Retinal pigment epithelial cell (primary cell): ENCODE results near the gene IGF1.

Source experiments
- DNase-seq: peaks from one replicate; pipeline ENCODE4 v3.0.0-alpha.2; 2010; ENCODE audit warnings: low read depth
- H3K4me3 ChIP-seq: 2 replicates; pipeline ENCODE4 v1.5.1; 2011; ENCODE audit warnings: mild to moderate bottlenecking, low read length, control low read depth, moderate library complexity
- TF ChIP-seq, protein P1 (sequence below): conservative IDR thresholded peaks from 2 replicates; pipeline ENCODE4 v1.5.1; 2011; ENCODE audit warnings: low read depth, low read length, control low read depth, inconsistent platforms

Gene IGF1

DNA sequence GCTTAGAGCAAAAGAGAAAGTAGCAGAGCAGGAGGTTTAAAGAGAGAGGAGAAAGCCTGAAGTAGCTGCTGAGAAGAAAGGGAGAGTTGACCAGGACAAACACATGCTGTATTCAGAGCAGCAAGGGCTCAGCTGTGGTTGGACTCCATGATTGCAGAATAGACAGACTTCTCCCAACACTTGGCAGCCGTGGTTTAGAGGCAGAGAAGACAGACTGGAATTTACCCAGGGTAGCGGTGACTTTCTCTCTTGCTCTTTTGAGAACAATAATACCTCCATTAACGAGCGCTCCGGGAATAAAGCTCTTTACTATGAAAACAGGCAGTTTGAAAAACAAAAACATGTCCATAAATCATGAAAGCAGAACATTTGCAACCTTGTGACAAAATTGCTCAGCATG is 21.4 kb upstream of the IGF1 start:
- H3K4me3 ChIP-seq = no peak overlapping the region
- no peak for DNase-seq
- TF ChIP-seq, protein P1, sequence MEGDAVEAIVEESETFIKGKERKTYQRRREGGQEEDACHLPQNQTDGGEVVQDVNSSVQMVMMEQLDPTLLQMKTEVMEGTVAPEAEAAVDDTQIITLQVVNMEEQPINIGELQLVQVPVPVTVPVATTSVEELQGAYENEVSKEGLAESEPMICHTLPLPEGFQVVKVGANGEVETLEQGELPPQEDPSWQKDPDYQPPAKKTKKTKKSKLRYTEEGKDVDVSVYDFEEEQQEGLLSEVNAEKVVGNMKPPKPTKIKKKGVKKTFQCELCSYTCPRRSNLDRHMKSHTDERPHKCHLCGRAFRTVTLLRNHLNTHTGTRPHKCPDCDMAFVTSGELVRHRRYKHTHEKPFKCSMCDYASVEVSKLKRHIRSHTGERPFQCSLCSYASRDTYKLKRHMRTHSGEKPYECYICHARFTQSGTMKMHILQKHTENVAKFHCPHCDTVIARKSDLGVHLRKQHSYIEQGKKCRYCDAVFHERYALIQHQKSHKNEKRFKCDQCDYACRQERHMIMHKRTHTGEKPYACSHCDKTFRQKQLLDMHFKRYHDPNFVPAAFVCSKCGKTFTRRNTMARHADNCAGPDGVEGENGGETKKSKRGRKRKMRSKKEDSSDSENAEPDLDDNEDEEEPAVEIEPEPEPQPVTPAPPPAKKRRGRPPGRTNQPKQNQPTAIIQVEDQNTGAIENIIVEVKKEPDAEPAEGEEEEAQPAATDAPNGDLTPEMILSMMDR = no peak

DNA sequence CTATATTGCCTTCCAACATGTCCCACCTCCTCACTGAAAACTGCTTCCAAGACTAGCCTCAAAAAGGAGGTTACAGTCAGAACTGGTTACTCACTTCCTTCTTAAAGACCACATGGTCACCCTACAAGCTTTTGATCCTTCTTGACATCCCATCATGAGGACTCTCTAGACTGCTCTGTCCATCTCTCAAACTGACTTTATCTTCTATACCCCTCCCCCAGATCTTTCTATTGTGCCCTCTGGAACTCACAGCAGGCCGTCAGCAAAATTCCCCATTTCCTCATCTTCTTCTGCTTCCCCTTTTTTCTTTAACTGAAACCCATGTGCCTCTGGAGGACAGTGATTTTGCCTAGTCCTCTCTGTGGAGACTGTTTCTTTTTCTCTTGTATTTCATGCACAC is 18.1 kb upstream of the IGF1 start:
- TF ChIP-seq, protein P1 = no peak
- DNase-seq = no peak
- H3K4me3 ChIP-seq = no peak overlapping the region

DNA sequence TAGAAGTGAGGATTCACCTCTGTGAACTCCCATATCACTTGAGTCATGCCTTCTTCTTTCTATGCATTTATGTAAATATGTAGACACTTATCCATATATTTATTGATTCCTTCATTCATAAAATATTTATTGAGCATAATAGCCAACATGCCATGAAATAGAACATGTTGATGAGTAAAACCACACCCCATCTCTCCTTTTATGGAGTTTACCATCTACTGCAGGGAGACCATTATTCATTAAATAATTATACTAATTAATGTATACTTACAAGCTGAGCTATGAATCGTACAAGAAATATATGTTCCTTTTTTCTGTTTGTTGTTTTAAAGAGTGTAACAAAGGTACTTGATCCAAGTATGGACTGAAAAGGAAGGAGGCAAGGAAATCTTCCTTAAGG is 17.4 kb upstream of the IGF1 start:
- no peak for DNase-seq
- no peak overlapping the region for H3K4me3 ChIP-seq
- TF ChIP-seq, protein P1 = no peak

DNA sequence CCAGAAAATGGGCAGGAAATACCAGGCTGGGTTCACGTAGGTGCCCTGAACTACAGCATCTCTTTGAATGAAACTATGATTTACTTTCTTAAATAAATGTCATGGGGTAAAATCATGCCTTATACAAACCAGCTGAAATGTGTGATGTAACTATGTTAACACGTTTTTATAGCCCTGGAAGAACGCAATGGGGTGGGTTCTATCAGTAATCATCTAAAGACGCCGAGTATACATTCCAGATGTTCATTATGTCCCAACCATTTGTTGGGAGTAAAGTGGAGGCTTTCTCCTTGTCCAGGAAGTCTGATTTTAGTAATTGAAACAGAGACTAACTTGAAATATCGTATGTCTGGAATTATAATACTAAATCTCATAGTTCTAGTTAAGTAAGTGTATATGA is 16.2 kb upstream of the IGF1 start:
- H3K4me3 ChIP-seq = no peak overlapping the region
- DNase-seq = no peak
- TF ChIP-seq, protein P1 = no peak

DNA sequence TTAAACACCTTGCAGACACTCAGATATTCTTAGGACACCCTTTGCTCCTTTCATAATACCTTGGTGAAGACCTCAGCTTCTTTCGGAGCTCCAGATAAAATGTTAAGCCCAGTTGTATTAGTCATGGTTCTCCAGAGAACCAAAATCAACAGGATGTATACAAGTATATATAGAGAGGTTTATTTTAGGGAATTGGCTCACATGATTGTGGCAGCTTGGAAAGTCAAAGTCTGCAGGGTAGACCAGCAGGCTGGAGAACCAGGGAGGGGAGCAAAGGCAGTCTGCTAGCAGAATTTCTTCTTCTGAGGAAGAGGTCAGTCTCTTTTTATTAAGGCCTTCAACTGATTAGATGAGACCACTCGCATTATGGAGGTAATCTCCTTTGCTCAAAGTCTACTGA is 6.9 kb upstream of the IGF1 start:
- TF ChIP-seq, protein P1 = no peak
- no peak for DNase-seq
- H3K4me3 ChIP-seq = no peak overlapping the region

DNA sequence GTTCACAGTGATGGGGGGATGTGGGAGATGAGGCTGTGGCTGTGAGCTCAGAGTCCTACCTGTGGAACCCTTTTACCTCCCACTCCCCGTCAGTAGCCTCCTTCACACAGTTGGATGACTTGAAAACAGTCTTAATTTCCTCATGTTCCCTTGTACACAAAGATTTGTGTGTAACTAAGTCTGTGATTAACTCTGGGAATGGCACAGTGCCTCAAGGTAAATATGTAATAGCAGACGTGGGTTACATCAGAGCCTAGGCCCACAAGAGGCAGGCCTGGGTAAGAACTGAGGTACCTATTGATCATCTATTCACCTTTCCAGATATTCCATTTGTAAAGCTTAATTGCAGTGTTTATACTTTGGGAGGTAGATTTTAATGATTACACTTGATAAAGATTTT is 5.8 kb upstream of the IGF1 start:
- H3K4me3 ChIP-seq = no peak overlapping the region
- no peak for DNase-seq

DNA sequence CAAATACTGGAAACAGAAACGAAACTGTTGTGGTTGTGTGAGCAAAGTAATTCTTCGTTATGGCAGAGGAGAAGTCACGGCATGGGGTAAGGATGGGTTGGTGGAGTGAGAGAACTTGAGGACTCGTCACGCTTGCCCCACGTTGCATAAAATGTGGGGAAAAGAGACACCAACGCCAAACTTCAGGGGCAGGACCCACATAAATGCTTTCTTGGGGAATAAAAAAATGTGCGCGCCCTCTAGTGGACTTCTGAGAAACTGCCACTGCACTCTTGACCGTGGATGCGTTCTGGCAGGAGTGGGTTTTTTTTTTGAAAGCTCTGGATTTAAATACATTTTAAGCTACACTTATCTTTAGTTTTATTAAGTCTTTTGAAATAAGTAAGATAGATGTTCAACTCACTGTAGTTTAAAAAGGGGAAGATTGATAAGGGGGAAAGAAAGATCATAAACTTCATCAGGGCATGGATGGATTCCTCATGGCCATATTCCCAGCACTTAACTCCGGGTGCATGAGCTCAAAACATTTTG is 4.1 kb upstream of the IGF1 start:
- no peak overlapping the region for H3K4me3 ChIP-seq
- no peak for DNase-seq
- TF ChIP-seq, protein P1 = peak; percentile 89

More for the DNA sequence above, 5.8 kb upstream of the IGF1 start:
- TF ChIP-seq, protein P1 = no peak
